GM12872 (cell line): ENCODE results near the gene RIPOR1.
A peak's percentile ranks its signal among the peaks of the same experiment; 100 is the strongest.

Source experiments
- TF ChIP-seq, protein P1 (sequence below): IDR thresholded peaks from 3 replicates; pipeline ENCODE4 v1.5.1; 2011; ENCODE audit warnings: low read depth, mild to moderate bottlenecking, low read length, moderate library complexity; ENCODE audit not compliant: insufficient read depth

The RIPOR1 gene

DNA sequence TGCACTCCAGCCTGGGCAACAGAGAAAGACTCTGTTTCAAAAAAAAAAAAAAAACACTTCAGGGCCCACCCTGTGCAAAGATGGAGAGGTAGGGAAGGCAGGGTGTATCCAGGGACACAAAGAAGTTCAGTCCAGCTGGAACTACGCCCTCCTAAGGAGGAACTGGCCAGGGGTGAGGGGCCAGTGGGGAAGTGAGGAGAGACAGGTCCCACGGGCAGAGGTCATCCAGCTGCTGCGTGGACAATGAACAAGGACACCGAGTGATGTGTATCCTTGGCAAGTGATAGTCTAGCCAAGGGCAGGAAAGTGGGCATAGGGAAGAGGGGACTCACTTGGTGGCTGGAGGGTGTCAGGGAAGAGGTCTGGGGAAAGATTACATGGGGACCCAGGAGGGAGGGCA is 9.4 kb upstream of the RIPOR1 start:
- TF ChIP-seq, protein P1, sequence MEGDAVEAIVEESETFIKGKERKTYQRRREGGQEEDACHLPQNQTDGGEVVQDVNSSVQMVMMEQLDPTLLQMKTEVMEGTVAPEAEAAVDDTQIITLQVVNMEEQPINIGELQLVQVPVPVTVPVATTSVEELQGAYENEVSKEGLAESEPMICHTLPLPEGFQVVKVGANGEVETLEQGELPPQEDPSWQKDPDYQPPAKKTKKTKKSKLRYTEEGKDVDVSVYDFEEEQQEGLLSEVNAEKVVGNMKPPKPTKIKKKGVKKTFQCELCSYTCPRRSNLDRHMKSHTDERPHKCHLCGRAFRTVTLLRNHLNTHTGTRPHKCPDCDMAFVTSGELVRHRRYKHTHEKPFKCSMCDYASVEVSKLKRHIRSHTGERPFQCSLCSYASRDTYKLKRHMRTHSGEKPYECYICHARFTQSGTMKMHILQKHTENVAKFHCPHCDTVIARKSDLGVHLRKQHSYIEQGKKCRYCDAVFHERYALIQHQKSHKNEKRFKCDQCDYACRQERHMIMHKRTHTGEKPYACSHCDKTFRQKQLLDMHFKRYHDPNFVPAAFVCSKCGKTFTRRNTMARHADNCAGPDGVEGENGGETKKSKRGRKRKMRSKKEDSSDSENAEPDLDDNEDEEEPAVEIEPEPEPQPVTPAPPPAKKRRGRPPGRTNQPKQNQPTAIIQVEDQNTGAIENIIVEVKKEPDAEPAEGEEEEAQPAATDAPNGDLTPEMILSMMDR: no peak

DNA sequence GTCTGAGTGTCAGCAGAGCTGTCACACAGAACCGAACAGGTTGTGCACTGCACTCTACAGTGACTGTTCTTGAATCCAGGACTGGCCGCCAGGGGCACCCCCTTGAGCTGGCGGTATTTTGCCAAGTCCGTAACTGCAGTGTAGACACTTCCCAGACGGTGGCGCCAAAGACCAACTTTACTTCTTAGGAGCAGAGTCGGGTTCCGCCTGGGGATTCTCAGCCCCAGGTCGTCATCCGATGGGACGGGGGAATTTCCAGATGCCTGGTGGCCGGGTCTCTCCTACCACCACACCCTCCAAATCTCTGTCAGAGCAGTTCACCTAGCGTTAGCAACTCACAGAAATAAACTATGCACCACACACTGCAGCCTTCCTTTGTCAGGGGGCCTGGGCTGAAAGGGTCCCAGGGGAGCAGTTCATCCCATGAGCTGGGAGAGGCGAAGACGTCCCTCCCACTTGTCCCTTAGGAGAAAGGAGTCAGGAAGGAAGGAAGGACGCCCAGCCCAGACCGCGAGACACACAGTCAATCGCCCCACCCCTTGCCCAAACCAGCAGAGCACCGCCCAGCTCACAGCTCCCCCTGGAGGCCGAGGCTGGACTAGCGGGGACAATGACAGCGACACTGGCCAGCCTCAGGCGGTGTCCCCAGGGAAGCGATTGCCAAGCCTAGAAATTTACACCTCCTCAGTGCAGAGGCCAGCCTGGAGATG is 7.4 kb upstream of the RIPOR1 start:
- TF ChIP-seq, protein P1: peak; percentile 98

DNA sequence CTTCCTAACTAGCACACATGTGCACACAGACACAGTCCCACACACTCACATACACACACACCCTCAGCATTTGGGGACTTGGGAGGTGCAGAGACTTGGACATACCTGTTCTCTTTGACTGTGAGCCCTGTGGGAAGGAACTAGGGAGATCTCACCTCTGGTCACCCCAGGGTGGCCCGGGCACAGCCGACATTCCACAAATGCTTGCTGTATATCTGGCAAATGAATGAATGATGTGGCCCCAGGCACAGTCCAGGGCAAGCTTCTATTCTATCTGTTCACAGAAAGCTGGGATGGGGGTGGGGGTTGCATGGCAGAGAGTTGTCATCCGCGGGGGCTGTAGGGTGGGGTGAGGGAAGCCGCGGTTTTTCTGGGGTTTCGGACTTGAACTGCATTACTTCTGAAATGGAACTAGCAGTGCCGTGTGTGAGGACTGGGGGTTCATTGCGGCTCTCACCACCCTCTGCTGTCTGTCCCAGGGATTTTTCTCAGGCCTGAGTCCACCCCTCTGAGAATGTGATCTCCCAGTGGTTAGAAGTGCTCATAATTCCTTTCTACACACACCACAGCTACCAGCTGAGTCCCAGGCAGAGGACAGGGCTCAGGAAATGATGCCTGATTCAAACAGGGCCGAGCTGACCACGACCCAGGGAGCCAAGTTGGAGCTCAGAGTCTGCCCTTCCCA is 3.3 kb upstream of the RIPOR1 start:
- TF ChIP-seq, protein P1: peak; percentile 20; the same call in 1 of the 3 replicates

DNA sequence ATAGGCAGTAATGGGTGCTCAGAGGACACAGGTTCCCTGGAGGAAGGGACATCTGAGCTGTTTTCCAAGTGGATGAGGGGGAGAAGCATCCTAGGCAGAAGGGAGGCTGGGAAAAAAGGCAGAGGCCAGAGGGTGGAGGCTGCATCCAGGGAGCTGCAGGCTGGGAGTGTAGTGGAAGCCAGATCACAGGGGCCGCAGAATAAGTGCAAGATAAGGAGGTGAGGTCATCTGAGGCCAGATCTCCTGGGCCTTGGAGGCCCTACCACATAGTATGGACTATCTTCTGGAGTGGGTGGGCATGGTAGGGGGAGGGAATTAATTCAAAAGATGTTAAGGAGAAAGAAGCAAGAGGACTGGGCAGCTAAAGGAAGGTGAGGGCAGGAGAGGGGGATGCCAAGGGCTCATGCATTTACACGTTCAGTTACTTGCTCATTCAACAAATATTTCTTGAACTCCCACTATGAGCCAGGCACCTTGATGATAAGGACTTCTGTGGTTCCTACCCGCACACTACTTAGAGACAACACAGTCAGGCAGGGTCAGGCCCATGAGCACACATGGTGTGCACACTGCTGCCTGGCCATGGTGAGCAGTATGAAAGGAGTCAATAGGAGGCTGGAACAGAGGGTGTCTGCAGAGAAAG is 2.4 kb upstream of the RIPOR1 start:
- TF ChIP-seq, protein P1: no peak

DNA sequence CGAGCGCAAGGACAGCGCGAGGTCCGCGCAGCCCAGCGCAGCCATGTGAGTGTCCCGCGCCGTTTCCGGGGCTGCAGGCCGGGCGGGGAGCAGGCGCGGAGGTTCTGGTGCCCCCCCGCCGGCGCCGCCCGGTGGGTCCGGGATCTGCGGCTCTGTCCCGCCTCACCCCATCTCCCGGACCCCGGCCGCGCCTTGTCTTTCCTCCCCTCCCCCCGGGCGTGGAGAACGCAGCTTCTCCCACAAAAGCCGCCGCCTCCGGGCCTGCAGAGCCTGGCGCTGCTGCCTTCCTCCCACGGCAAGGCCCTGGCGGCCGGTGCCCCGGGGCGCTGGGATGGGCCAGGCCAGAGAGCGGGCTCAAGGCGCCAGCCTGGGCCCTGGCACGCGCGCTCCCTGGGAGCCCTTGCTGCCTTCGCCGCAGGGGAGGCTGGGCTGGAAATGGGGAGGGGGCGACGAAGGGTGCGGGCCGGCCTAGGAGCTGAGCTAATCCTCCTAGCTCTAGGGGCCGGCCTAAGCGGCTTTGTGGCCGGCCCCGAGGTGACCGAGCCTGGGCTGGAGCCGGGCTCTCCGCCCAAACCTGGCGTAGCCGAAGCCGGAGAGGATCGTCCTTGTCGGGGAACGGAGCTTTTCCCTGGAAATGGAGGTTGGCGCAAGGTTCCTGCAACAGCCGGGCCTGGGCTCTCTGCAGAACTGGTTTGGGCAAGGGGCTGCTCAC is 397 bp downstream of the RIPOR1 start:
- TF ChIP-seq, protein P1: no peak

DNA sequence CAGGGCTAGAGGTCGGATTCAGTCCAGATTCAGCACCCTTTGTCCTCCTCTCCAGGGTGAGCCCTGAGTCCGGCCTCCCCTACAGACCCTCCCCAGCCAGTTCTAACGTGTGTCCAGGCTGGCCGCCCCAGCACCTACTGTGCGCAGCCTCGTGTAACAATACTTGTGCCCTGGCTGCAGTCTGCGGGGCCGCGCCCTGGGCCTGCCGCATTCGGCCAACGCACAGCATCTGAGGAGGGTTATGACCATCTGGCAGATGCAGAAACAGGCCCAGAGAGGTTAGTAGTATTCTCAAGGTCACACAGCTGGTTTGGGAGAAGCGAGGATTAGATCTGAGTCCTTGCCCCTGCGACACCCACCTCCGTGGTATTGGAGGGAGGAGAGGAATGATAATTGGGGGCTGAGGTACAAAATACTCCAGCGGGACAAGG is 968 bp downstream of the RIPOR1 start:
- TF ChIP-seq, protein P1: no peak
